Esophagus squamous epithelium (tissue), 5 donors: Measurements from ENCODE around the gene EFHC1. TPM values are rescaled to one million over a fixed set of nuclear protein-coding genes. Genes with fewer than 3 reads are reported as not detected.

ENCODE experiments used
- DNase-seq: peaks from one replicate; lab custom pipeline; 2025; lab: John Stamatoyannopoulos, UW
- H3K27ac ChIP-seq, 4 donors: fragments of 200-600 bp; sonication (generic); one replicate each; pipeline ENCODE4 v1.5.1; 2016 to 2019; ENCODE audit warnings: mild to moderate bottlenecking in 1 of 4
- H3K27me3 ChIP-seq, 4 donors: fragments of 200-600 bp; sonication (generic); 1 replicate in 3 of 4; 2 replicates in 1 of 4; pipeline versions ENCODE4 v1.5.1 to v1.6.0; 2017 to 2021; ENCODE audit warnings: antibody characterized with exemption in 1 of 4
- H3K36me3 ChIP-seq, 3 donors: fragments of 200-600 bp; sonication (generic); one replicate each; pipeline ENCODE4 v1.5.1; 2016 to 2019
- H3K4me1 ChIP-seq, 3 donors: fragments of 200-600 bp; sonication (generic); one replicate each; pipeline ENCODE4 v1.5.1; 2017 to 2019
- H3K4me3 ChIP-seq, 4 donors: fragments of 200-600 bp; sonication (generic); 1 replicate in 3 of 4; 2 replicates in 1 of 4; pipeline ENCODE4 v1.5.1; 2016 to 2019; ENCODE audit warnings: mild to moderate bottlenecking in 2 of 4, moderate library complexity in 1 of 4
- H3K9me3 ChIP-seq, 3 donors: fragments of 200-600 bp; sonication (generic); one replicate each; pipeline ENCODE4 v1.5.1; 2016 to 2019
- POLR2A ChIP-seq, 4 donors: fragments of 450-650 bp; IDR thresholded peaks; one replicate each; pipeline ENCODE4 v1.6.1; 2017; ENCODE audit warnings: antibody characterized with exemption in 4 of 4, mild to moderate bottlenecking in 4 of 4, moderate library complexity in 3 of 4
- WGBS, 2 donors: methylation state at CpG; one replicate each; pipeline ENCODE4 v1.1.5; 2018; 5-methylcytosine and 5-hydroxymethylcytosine counted together
- intact Hi-C: fragments of 100-400 bp; cut with DNase I; formaldehyde crosslinking; loops from one replicate; pipeline ENCODE4 v1.15.0; 2022
- total RNA-seq, 4 donors: library from RNA; depleted of rRNA; stranded (reverse); fragments of >200 nt; gene quantifications; one replicate each; pipeline ENCODE4 v1.1.0, GENCODE V29; 2016
- TF ChIP-seq, protein P1 (sequence below), 6 experiments: fragments of 450-650 bp in 4 of 6; fragments of 200-600 bp in 2 of 6; sonication (generic) in 2 of 6; IDR thresholded peaks; one replicate each; pipeline ENCODE4 v1.5.1; 2016 to 2019; ENCODE audit warnings: antibody characterized with exemption in 6 of 6, mild to moderate bottlenecking in 4 of 6, moderate library complexity in 4 of 6
- donor health status: DM: yes; HTN: yes; CAD: no.

The EFHC1 gene
- total RNA-seq, 4 donors from 2014 or later, result 4.0 to 17.5 (median 9.9) TPM

DNA sequence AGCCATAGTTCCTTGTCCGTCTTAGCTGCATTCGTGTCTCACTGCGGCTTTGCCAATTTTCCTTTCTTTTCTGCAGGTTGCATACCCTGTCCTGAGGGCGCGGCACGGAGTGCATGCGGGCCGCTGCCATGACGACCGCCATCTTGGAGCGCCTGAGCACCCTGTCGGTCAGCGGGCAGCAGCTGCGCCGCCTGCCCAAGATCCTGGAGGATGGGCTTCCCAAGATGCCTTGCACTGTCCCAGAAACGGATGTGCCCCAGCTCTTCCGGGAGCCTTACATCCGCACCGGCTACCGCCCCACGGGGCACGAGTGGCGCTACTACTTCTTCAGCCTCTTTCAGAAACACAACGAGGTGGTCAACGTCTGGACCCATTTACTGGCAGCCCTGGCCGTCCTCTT lies 17.1 kb upstream of the EFHC1 start:
- H3K27me3 ChIP-seq, result no peaks in the 10 kb centered on the region
- H3K9me3 ChIP-seq, result no peaks in the 10 kb centered on the region
- peaks cover 5 to 25% (median 7%) of the 10 kb centered on the region in 3 donors for H3K4me1 ChIP-seq
- no peak overlapping the region for H3K27ac ChIP-seq
- no peak for DNase-seq
- intact Hi-C loops, result loop anchor here (5.0 to 10.0 kb wide), 2 partner anchors 118 to 259 kb away; partner anchors contain the start of gene MCM3
- 93 to 98% methylated on average over 25 of the region's 26 CpGs for WGBS, 2 donors
- peaks cover 0 to 32% (median 7%) of the 10 kb centered on the region in 3 donors for H3K36me3 ChIP-seq
- no peak for TF ChIP-seq POLR2A (IDR thresholded peaks at IDR 0.05)
- TF ChIP-seq, protein P1, sequence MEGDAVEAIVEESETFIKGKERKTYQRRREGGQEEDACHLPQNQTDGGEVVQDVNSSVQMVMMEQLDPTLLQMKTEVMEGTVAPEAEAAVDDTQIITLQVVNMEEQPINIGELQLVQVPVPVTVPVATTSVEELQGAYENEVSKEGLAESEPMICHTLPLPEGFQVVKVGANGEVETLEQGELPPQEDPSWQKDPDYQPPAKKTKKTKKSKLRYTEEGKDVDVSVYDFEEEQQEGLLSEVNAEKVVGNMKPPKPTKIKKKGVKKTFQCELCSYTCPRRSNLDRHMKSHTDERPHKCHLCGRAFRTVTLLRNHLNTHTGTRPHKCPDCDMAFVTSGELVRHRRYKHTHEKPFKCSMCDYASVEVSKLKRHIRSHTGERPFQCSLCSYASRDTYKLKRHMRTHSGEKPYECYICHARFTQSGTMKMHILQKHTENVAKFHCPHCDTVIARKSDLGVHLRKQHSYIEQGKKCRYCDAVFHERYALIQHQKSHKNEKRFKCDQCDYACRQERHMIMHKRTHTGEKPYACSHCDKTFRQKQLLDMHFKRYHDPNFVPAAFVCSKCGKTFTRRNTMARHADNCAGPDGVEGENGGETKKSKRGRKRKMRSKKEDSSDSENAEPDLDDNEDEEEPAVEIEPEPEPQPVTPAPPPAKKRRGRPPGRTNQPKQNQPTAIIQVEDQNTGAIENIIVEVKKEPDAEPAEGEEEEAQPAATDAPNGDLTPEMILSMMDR (IDR thresholded peaks at IDR 0.05), result no peak
- H3K4me3 ChIP-seq, result no peak overlapping the region

DNA sequence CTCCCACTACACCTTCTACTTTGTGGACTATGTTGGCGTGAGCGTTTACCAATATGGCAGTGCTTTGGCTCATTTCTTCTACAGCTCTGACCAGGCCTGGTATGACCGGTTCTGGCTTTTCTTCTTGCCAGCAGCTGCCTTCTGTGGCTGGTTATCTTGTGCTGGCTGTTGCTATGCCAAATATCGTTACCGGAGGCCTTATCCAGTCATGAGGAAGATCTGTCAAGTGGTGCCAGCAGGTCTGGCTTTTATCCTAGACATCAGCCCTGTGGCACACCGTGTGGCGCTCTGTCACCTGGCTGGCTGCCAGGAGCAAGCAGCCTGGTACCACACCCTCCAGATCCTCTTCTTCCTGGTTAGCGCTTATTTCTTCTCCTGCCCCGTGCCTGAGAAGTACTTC lies 16.5 kb upstream of the EFHC1 start:
- Histone ChIP-seq H3K9me3 (no peaks in the 10 kb centered on the region), H3K4me3 (no peak overlapping the region), H3K27ac (no peak overlapping the region), H3K27me3 (no peaks in the 10 kb centered on the region), H3K4me1 (peaks cover 5 to 25% (median 7%) of the 10 kb centered on the region in 3 donors), H3K36me3 (peaks cover 0 to 37% (median 7%) of the 10 kb centered on the region in 3 donors)
- no peak for TF ChIP-seq POLR2A (IDR thresholded peaks at IDR 0.05)
- TF ChIP-seq, protein P1 (IDR thresholded peaks at IDR 0.05), result no peak
- intact Hi-C loops, result loop anchor here (5.0 to 10.0 kb wide), 2 partner anchors 119 to 259 kb away; partner anchors contain the start of gene MCM3
- WGBS, 2 donors, result 44 to 47% methylated on average over 7 to 8 of the region's 9 CpGs
- no peak for DNase-seq

DNA sequence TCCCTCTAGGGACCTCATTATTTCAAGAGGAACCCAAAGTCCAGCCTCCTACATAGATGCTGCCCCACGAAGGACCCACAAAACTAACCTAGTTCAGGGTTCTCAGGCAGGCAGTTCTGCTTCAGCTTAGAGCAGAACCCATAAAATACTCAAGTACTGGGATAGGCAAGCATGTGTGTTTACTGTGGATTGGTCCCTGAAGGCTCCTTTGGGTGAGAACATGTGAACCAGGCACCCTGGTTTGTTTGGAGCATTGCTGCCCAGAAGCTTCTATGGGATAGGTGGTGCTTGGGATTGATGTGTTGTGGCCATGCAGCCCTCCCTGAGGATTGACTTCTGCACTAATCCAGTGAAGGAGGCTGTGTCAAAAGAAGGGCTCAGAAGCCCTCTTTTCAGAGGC lies 14.9 kb upstream of the EFHC1 start:
- intact Hi-C loops, result loop anchor here (10.0 kb wide), 1 partner anchor 120 kb away; the partner anchor contains the start of gene MCM3
- Histone ChIP-seq H3K4me3 (no peak overlapping the region), H3K9me3 (no peaks in the 10 kb centered on the region), H3K4me1 (peaks cover 5 to 28% (median 11%) of the 10 kb centered on the region in 3 donors), H3K27ac (no peak overlapping the region), H3K27me3 (no peaks in the 10 kb centered on the region), H3K36me3 (peaks cover 0 to 39% (median 7%) of the 10 kb centered on the region in 3 donors)
- 88 to 100% methylated on average over 1 of the region's 1 CpG for WGBS, 2 donors
- no peak for TF ChIP-seq POLR2A (IDR thresholded peaks at IDR 0.05)
- TF ChIP-seq, protein P1 (IDR thresholded peaks at IDR 0.05), result no peak
- DNase-seq, result no peak

DNA sequence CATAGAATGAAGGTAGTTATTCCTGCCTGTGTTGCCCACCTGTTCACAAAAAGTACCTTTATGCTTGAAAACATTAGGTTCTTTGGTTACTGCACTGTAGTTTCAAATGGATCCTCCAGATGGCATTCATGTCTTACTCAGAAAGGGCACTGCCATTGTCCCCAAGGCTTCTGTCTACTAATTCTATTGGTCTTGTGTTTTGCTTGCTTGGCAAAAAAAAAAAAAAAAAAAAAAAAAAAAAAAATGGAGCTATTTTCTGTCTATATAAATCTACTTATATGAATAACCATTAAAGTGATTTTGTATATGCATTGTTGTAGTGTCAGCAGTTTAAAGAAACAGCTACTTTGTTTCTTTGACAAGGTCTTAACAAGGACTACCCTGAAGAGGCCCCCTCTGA lies 12.7 kb upstream of the EFHC1 start:
- H3K9me3 ChIP-seq, result no peaks in the 10 kb centered on the region
- intact Hi-C loops, result loop anchor here (10.0 kb wide), 1 partner anchor 123 kb away; the partner anchor contains the start of gene MCM3
- no peak overlapping the region for H3K4me3 ChIP-seq
- no peak overlapping the region for H3K27ac ChIP-seq
- H3K36me3 ChIP-seq, result peaks cover 0 to 39% (median 7%) of the 10 kb centered on the region in 3 donors
- no peak for TF ChIP-seq POLR2A (IDR thresholded peaks at IDR 0.05)
- TF ChIP-seq, protein P1 (IDR thresholded peaks at IDR 0.05), result peak in 5 of 6 experiments; percentile 22 to 70 (median 40)
- H3K4me1 ChIP-seq, result peaks cover 5 to 34% (median 15%) of the 10 kb centered on the region in 3 donors
- DNase-seq, result no peak
- no peaks in the 10 kb centered on the region for H3K27me3 ChIP-seq

DNA sequence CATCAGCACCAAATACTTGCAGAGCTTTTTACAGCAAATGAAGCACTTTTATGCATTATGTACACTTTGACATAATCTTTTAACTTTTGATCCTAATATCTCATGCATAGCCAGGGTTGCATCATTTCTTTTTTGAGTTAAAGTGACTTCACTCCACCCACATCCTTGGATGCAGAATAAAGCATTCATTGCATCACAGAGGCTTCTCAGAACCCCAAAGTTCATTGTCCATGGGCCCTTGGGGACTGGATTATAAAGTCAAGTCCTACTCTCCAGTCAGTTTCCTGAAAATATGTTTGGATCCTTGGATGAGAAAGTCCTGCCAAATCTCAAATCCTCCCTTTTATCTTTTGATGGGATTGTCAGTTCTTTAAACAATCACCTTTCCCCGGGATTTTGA lies 10.6 kb upstream of the EFHC1 start:
- TF ChIP-seq, protein P1 (IDR thresholded peaks at IDR 0.05), result no peak
- no peak for TF ChIP-seq POLR2A (IDR thresholded peaks at IDR 0.05)
- Histone ChIP-seq H3K4me1 (peaks cover 0 to 19% (median 8%) of the 10 kb centered on the region in 3 donors), H3K27ac (peak overlapping the region in 1 of 4 donors; percentile 47), H3K36me3 (peaks cover 0 to 19% (median 0%) of the 10 kb centered on the region in 3 donors), H3K9me3 (no peaks in the 10 kb centered on the region), H3K4me3 (no peak overlapping the region), H3K27me3 (no peaks in the 10 kb centered on the region)
- 20 to 22% methylated on average over 1 of the region's 1 CpG for WGBS, 2 donors
- no peak for DNase-seq
- intact Hi-C loops, result loop anchor here (10.0 kb wide), 1 partner anchor 125 kb away; the partner anchor contains the start of gene MCM3
